Measurements from ENCODE around the gene MOCOS.

DNA sequence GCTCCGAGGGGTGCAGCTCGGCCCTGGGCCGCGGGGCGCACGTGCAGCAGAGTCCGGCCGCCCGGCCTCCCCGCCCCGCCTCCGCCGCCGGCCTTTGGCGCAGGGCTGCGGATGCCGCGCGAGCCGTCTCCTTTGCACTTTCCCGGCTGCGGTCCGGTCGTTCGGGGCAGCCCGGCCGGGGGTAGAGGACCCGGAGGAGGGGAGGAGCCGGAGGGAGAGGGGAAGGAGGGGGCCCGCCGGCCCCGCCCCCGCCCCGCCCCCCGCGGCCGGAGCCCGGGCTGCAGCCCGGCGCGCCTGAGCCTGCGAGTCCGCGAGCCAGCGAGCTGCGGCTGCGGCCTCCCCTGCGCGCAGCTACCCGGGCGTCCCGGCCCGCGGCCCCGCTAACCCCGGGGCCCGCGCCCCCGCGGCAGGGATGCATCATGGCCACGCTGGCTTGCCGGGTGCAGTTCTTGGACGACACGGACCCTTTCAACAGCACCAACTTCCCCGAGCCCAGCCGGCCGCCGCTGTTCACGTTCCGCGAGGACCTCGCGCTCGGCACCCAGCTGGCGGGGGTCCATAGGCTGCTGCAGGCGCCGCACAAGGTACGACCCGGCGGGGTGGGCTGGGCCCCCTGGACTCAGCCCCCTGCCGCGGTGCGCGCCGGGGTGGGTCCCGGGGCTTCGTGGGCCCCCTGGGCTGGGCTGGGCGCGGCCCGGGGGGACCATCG is 110.3 kb downstream of the MOCOS start, which contains the start of gene FHOD3:
- TF ChIP-seq CTCF (conservative IDR thresholded peaks at IDR 0.05 in 1 of 2, IDR thresholded peaks at IDR 0.05 in 1 of 2; ENCODE audit: extremely low read depth in 1 of 2, insufficient read depth in 1 of 2, low read depth in 1 of 2, low read length in 2 of 2): no peak
- no peak for TF ChIP-seq EZH2 (IDR thresholded peaks at IDR 0.05; ENCODE audit: borderline replicate concordance, low read length)

Data from mammary epithelial cell (primary cell).